Fibroblast of lung (primary cell): ENCODE measurements around the gene POLQ.

Experiments
- EZH2 ChIP-seq: IDR thresholded peaks from 2 replicates; pipeline ENCODE4 v1.5.1; 2012; ENCODE audit warnings: low read length, control low read depth, mild to moderate bottlenecking; ENCODE audit errors: missing control alignments
- TF ChIP-seq, protein P1 (sequence below), 2 donors: IDR thresholded peaks in 1 of 2; conservative IDR thresholded peaks in 1 of 2; 1 replicate in 1 of 2; 2 replicates in 1 of 2; pipeline ENCODE4 v1.5.1; 2011 to 2012; ENCODE audit warnings: low read length in 2 of 2, control low read depth in 1 of 2, inconsistent platforms in 1 of 2, low read depth in 1 of 2, mild to moderate bottlenecking in 1 of 2

GRCh38 chr3:121431726-121432517 lies 113.9 kb downstream of the POLQ start:
- TF ChIP-seq EZH2, result no peak
- TF ChIP-seq, protein P1, sequence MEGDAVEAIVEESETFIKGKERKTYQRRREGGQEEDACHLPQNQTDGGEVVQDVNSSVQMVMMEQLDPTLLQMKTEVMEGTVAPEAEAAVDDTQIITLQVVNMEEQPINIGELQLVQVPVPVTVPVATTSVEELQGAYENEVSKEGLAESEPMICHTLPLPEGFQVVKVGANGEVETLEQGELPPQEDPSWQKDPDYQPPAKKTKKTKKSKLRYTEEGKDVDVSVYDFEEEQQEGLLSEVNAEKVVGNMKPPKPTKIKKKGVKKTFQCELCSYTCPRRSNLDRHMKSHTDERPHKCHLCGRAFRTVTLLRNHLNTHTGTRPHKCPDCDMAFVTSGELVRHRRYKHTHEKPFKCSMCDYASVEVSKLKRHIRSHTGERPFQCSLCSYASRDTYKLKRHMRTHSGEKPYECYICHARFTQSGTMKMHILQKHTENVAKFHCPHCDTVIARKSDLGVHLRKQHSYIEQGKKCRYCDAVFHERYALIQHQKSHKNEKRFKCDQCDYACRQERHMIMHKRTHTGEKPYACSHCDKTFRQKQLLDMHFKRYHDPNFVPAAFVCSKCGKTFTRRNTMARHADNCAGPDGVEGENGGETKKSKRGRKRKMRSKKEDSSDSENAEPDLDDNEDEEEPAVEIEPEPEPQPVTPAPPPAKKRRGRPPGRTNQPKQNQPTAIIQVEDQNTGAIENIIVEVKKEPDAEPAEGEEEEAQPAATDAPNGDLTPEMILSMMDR (conservative IDR thresholded peaks at IDR 0.05 in 1 of 2, IDR thresholded peaks at IDR 0.05 in 1 of 2; ENCODE audit: low read depth in 1 of 2, low read length in 2 of 2), result no peak
